Aorta (tissue), 5 donors: ENCODE data around the gene ZNF680. TPM values are rescaled to one million over a fixed set of nuclear protein-coding genes. Genes with fewer than 3 reads are reported as not detected.

Experiments
- ATAC-seq: fragments of 200-7000 bp; cut with Tn5 transposase; one replicate; pipeline ENCODE4 v1.9.1; 2022; ENCODE audit warnings: moderate library complexity; ENCODE audit not compliant: low FRiP score
- DNase-seq, 2 donors: peaks; one replicate each; pipeline ENCODE4 v3.0.0-alpha.2; 2020
- H3K27ac ChIP-seq, 2 donors: one replicate each; pipeline ENCODE4 v1.5.1; 2013; ENCODE audit warnings: low read length in 2 of 2, mild to moderate bottlenecking in 2 of 2, moderate library complexity in 2 of 2, control low read depth in 1 of 2, inconsistent platforms in 1 of 2, low read depth in 1 of 2
- H3K27me3 ChIP-seq, 2 donors: one replicate each; pipeline ENCODE4 v1.6.1; 2013; ENCODE audit warnings: control low read depth in 1 of 2, low read length in 1 of 2, mild to moderate bottlenecking in 1 of 2, moderate library complexity in 1 of 2; ENCODE audit not compliant: insufficient read depth in 2 of 2, control insufficient read depth in 1 of 2
- H3K36me3 ChIP-seq, 2 donors: one replicate each; pipeline ENCODE4 v1.6.1; 2013; ENCODE audit warnings: control low read depth in 1 of 2, low read length in 1 of 2, mild to moderate bottlenecking in 1 of 2; ENCODE audit not compliant: insufficient read depth in 2 of 2, control insufficient read depth in 1 of 2
- H3K4me1 ChIP-seq, 2 donors: one replicate each; pipeline ENCODE4 v1.6.1; 2013; ENCODE audit warnings: low read length in 2 of 2, control low read depth in 1 of 2, mild to moderate bottlenecking in 1 of 2, moderate library complexity in 1 of 2; ENCODE audit not compliant: insufficient read depth in 2 of 2, control insufficient read depth in 1 of 2
- H3K4me3 ChIP-seq, 2 donors: one replicate each; pipeline ENCODE4 v1.5.1; 2013; ENCODE audit warnings: low read length in 2 of 2, control low read depth in 1 of 2, mild to moderate bottlenecking in 1 of 2
- H3K9me3 ChIP-seq: one replicate; pipeline ENCODE4 v1.6.1; 2013; ENCODE audit warnings: mild to moderate bottlenecking, low read length; ENCODE audit not compliant: control insufficient read depth
- WGBS, 2 donors: extraction: QIAGEN DNeasy Blood & Tissue Kit; methylation state at CpG; one replicate each; pipeline ENCODE4 v1.1.7; 2013; 5-methylcytosine and 5-hydroxymethylcytosine counted together
- intact Hi-C, 2 donors: fragments of 100-400 bp; cut with DNase I; formaldehyde crosslinking; loops; one replicate each; pipeline versions ENCODE4 v1.14.2 to v1.15.0; 2022
- polyA plus RNA-seq, 2 donors: library from polyadenylated mRNA; stranded (reverse); fragments of 200-250 nt; gene quantifications; one replicate each; pipeline ENCODE4 v1.2.3, GENCODE V29; 2013
- total RNA-seq, 2 donors: library from RNA; stranded (reverse); fragmentation: NEBNext Ultra II Directional; extraction: Animal tissue kit (Norgen Biotek cat#: 25700); gene quantifications; one replicate each; pipeline ENCODE4 v1.2.1, GENCODE V29; 2021
- donor health status: healthy with polysubstance abuse.
- donor health status: Bipolar disorder and iron deficiency.
- donor health status: DM: no; HTN: no; CAD: no.
- donor health status: DM: no; HTN: no; CAD: no.
- donor health status: DM: yes; HTN: yes; CAD: no.

The ZNF680 gene
- total and polyA plus RNA-seq, 4 donors = 2.8 to 35.9 (median 15.6) TPM

- H3K9me3 ChIP-seq = peaks cover 2% of the 10 kb centered on the region
- H3K4me3 ChIP-seq = no peak overlapping the region
- intact Hi-C loops = no loop called here
- WGBS, 2 donors = 89 to 94% methylated on average over 3 of the region's 3 CpGs
- no peaks in the 10 kb centered on the region for H3K27me3 ChIP-seq
- peaks cover 3 to 20% of the 10 kb centered on the region in 2 donors for H3K36me3 ChIP-seq
- ATAC-seq = no peak
- H3K27ac ChIP-seq = no peak overlapping the region
- H3K4me1 ChIP-seq = no peaks in the 10 kb centered on the region
- no peak for DNase-seq
Measured at GRCh38 chr7:64504581-64505120, 58.2 kb downstream of the ZNF680 start.

GRCh38 chr7:64498270-64498669 lies 64.6 kb downstream of the ZNF680 start:
- Histone ChIP-seq H3K27me3 (no peaks in the 10 kb centered on the region), H3K27ac (no peak overlapping the region), H3K36me3 (peaks cover 0 to 5% of the 10 kb centered on the region in 2 donors), H3K9me3 (peaks cover 2% of the 10 kb centered on the region), H3K4me3 (no peak overlapping the region), H3K4me1 (no peaks in the 10 kb centered on the region)
- intact Hi-C loops = no loop called here
- ATAC-seq (no peak), DNase-seq (no peak)
- 65 to 71% methylated on average over 1 of the region's 1 CpG for WGBS, 2 donors

GRCh38 chr7:64494912-64495461 lies 67.9 kb downstream of the ZNF680 start:
- peaks cover 2% of the 10 kb centered on the region for H3K9me3 ChIP-seq
- intact Hi-C loops = no loop called here
- H3K4me3 ChIP-seq = no peak overlapping the region
- no peaks in the 10 kb centered on the region for H3K27me3 ChIP-seq
- H3K4me1 ChIP-seq = no peaks in the 10 kb centered on the region
- H3K27ac ChIP-seq = no peak overlapping the region
- no peak for DNase-seq
- H3K36me3 ChIP-seq = no peaks in the 10 kb centered on the region
- ATAC-seq = peak; percentile 56
- WGBS, 2 donors = 1 to 4% methylated on average over 26 of the region's 26 CpGs

GRCh38 chr7:64485623-64486022 lies 77.2 kb downstream of the ZNF680 start:
- intact Hi-C loops = no loop called here
- 84 to 88% methylated on average over 1 of the region's 1 CpG for WGBS, 2 donors
- DNase-seq (no peak), ATAC-seq (no peak)
- H3K9me3 ChIP-seq = no peaks in the 10 kb centered on the region
- H3K4me1 ChIP-seq = no peaks in the 10 kb centered on the region
- H3K27ac ChIP-seq = no peak overlapping the region
- no peaks in the 10 kb centered on the region for H3K36me3 ChIP-seq
- no peak overlapping the region for H3K4me3 ChIP-seq
- H3K27me3 ChIP-seq = no peaks in the 10 kb centered on the region

Other genes starting within 250 kb of the ZNF680 start
- 10 to 100 TPM; 16.0 to 21.4 TPM for gene ZNF736, start 249.1 kb downstream of the ZNF680 start, total RNA-seq
- gene ZNF736, start 249.1 kb downstream of the ZNF680 start, polyA plus RNA-seq = 1 to 10 TPM; 1.3 to 5.1 TPM
- gene ZNF107, start 103.1 kb upstream of the ZNF680 start, total RNA-seq = 1 to 10 TPM; 7.1 to 9.5 TPM
- 1 to 10 TPM; 1.3 to 1.9 TPM for gene ZNF107, start 103.1 kb upstream of the ZNF680 start, polyA plus RNA-seq
- 1 to 10 TPM; 6.1 to 9.2 TPM for gene ZNF138, start 231.4 kb upstream of the ZNF680 start, total RNA-seq
- gene ZNF138, start 231.4 kb upstream of the ZNF680 start, polyA plus RNA-seq = 1 to 10 TPM; 2.0 to 3.6 TPM